Activated CD8-positive, alpha-beta T cell treated with anti-CD3 and anti-CD28 coated beads for 36 hours (primary cell): ENCODE results near the gene WHRN. TPM values are rescaled to one million over a fixed set of nuclear protein-coding genes. Genes with fewer than 3 reads are reported as not detected.

ENCODE experiments used
- ATAC-seq: fragments of 200-7000 bp; cut with Tn5 transposase; one replicate; pipeline ENCODE4 v1.10.0; 2021; ENCODE audit warnings: mild to moderate bottlenecking, moderate library complexity
- CTCF ChIA-PET: fragments of 350-600 bp; sonication (Branson Sonifier 250); formaldehyde crosslinking; loops from one replicate; lab custom pipeline; 2021; ENCODE audit warnings: antibody characterized with exemption; lab: Charles Lee
- POLR2A ChIA-PET: fragments of 350-600 bp; sonication (Branson Sonifier 250); formaldehyde crosslinking; loops from one replicate; lab custom pipeline; 2021; ENCODE audit warnings: antibody characterized with exemption; lab: Charles Lee
- DNase-seq: peaks from one replicate; pipeline ENCODE4 v3.0.0-alpha.2; 2020
- H3K27ac Mint-ChIP-seq: one replicate; pipeline ENCODE4 v1.8.0; 2021; ENCODE audit warnings: mild to moderate bottlenecking, mixed read lengths
- H3K27me3 Mint-ChIP-seq: one replicate; pipeline ENCODE4 v1.8.0; 2021; ENCODE audit warnings: mixed read lengths
- H3K36me3 Mint-ChIP-seq: one replicate; pipeline ENCODE4 v1.8.0; 2021; ENCODE audit warnings: low read depth, mixed read lengths
- H3K4me1 Mint-ChIP-seq: one replicate; pipeline ENCODE4 v1.8.0; 2021; ENCODE audit warnings: low read depth, mixed read lengths
- H3K4me3 Mint-ChIP-seq: one replicate; pipeline ENCODE4 v1.8.0; 2021; ENCODE audit warnings: mild to moderate bottlenecking, moderate library complexity, mixed read lengths
- H3K9me3 Mint-ChIP-seq: one replicate; pipeline ENCODE4 v1.8.0; 2021; ENCODE audit warnings: mixed read lengths
- intact Hi-C: fragments of 100-400 bp; cut with micrococcal nuclease; formaldehyde crosslinking; loops from one replicate; pipeline ENCODE4 v1.10.0; 2022
- total RNA-seq, 2 experiments: library from RNA; stranded (reverse); gene quantifications; one replicate each; pipeline ENCODE4 v1.2.3, GENCODE V29; 2021
- TF ChIP-seq, protein P1 (sequence below): fragments of 200-600 bp; IDR thresholded peaks from one replicate; pipeline ENCODE4 v1.8.0; 2022; ENCODE audit warnings: antibody characterized with exemption, mild to moderate bottlenecking

WHRN gene
- total RNA-seq, 2 experiments from 2014 or later, result 12.6 to 14.9 TPM

DNA sequence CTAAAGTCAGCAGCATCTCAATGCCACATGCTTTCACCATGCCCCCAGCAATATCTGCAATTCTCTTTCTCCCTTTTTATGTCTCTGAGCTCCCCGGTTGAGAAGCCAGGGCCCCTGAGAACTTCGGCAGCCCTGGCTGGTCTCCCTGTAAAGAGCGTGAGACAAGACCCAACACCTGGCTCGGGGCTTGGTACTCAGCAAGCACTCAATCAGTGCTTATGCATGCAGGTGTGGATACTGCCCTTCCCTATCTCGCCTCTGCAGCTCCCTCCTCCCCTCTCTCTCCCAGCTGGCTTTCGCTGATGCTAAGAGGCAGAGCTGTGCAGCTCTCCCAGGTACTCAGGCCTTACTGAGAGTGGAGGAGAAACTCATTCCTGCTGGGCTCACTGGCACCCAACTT is 75.8 kb downstream of the WHRN start:
- no peak for ATAC-seq
- ChIA-PET POLR2A (interaction anchor here (1.4 kb wide), 1 partner anchor 74 kb away, joined by 3 read pairs; no protein-coding TSS in a partner anchor), CTCF (interaction anchor here (0.8 to 2.3 kb wide), 4 partner anchors 10 to 224 kb away, joined by 3 to 10 read pairs (median 4); no protein-coding TSS in a partner anchor)
- Mint-ChIP-seq H3K4me3 (no peak overlapping the region), H3K4me1 (peaks cover 4% of the 10 kb centered on the region), H3K36me3 (no peaks in the 10 kb centered on the region), H3K9me3 (no peaks in the 10 kb centered on the region), H3K27me3 (no peaks in the 10 kb centered on the region), H3K27ac (no peak overlapping the region)
- intact Hi-C loops, result no loop called here
- TF ChIP-seq, protein P1, sequence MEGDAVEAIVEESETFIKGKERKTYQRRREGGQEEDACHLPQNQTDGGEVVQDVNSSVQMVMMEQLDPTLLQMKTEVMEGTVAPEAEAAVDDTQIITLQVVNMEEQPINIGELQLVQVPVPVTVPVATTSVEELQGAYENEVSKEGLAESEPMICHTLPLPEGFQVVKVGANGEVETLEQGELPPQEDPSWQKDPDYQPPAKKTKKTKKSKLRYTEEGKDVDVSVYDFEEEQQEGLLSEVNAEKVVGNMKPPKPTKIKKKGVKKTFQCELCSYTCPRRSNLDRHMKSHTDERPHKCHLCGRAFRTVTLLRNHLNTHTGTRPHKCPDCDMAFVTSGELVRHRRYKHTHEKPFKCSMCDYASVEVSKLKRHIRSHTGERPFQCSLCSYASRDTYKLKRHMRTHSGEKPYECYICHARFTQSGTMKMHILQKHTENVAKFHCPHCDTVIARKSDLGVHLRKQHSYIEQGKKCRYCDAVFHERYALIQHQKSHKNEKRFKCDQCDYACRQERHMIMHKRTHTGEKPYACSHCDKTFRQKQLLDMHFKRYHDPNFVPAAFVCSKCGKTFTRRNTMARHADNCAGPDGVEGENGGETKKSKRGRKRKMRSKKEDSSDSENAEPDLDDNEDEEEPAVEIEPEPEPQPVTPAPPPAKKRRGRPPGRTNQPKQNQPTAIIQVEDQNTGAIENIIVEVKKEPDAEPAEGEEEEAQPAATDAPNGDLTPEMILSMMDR, result no peak
- DNase-seq, result no peak

DNA sequence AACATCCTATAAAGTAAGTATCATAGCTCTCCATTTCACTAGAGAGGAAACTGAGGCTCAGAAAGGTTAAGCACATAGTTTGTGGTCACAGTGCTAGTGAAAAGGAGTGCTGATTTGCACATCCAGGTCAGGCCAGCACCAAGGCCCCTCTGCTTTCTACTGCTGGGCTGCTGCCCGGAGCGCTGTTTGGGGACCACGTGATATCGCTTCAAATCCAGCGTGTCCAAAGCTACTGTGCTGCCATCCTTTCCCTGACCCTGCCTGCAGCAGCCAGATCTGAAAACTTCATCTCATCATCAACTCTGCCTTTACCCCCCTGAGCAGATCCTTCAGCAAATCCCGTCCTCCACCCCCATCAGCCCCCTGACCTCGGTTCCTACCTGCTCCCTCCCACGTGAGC is 76.8 kb downstream of the WHRN start:
- Mint-ChIP-seq H3K27ac (no peak overlapping the region), H3K4me1 (no peaks in the 10 kb centered on the region), H3K9me3 (no peaks in the 10 kb centered on the region), H3K36me3 (no peaks in the 10 kb centered on the region), H3K27me3 (no peaks in the 10 kb centered on the region), H3K4me3 (no peak overlapping the region)
- TF ChIP-seq, protein P1, result no peak
- ChIA-PET POLR2A (no interaction called here), CTCF (interaction anchor here (0.8 to 2.3 kb wide), 5 partner anchors 9 to 225 kb away, joined by 3 to 10 read pairs (median 4); no protein-coding TSS in a partner anchor)
- ATAC-seq (no peak), DNase-seq (no peak)
- intact Hi-C loops, result no loop called here

DNA sequence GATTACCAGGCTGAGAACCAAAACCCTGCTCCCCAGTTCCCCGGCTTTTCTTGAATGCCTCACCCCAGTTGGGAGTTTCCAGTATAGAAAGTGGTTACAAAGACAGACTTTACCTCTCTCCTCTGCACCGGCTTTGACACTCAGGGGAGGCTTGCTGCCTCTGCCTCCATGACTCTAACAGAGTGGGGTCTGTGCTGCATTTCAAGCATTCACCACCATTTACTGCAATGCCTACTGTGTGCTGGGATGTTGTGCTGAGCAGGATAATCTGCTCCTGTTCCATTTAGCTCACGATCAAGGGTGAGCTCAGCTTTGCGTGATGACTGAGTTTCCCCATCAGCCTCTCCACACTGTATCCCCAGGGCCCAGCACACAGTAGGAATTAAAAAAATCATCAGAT is 77.6 kb downstream of the WHRN start:
- ChIA-PET POLR2A (no interaction called here), CTCF (interaction anchor here (0.8 to 2.3 kb wide), 3 partner anchors 22 to 226 kb away, joined by 3 to 10 read pairs (median 4); no protein-coding TSS in a partner anchor)
- no peaks in the 10 kb centered on the region for H3K27me3 Mint-ChIP-seq

DNA sequence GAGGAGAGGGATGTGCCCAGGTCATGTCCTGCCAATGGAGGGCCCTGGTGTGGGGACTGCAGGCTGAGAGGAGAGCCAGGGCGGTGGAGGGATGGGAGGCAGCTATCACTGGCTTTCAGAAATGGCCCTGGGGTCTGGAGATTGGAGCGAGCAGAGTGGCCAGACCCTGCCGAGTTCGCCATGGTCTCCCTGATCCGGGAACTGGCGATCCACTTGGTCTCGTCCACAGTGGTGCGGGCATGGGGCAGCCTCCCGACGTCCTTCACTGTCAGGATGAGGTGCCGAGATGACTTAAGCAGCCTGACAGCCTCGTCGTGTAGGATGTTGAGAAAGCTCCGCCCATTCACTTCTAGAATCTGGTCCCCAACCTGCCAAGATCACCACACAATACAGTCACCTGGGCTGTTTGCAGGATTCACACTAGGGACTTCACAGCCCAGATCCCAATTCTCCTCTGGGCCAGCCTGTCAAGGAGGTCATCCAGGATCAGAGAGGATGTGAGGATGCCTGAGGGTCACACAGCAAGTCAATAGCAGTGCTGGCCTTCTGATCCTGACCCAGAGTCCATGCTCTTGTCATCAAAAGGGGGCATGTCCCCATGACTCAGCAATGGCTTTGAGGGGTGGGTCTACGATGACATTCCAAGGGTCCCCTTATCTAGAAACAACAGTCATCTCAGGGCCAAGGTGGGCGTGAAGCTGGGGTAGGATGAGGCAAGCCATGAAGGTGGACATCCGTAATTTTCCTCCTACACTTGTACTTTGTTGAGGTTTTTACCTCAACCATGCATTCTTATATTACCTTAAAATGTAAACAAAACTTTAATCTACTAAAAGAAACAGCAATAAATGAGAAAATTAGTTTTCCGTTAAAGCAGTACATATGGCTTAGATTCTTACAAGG is 79.0 kb downstream of the WHRN start:
- H3K9me3 Mint-ChIP-seq, result no peaks in the 10 kb centered on the region
- no peak overlapping the region for H3K27ac Mint-ChIP-seq
- ATAC-seq, result no peak
- H3K27me3 Mint-ChIP-seq, result no peaks in the 10 kb centered on the region
- H3K4me3 Mint-ChIP-seq, result no peak overlapping the region
- no peak for DNase-seq
- CTCF ChIA-PET, result interaction anchor here (0.9 to 1.0 kb wide), 2 partner anchors 21 kb away, joined by 4 read pairs; no protein-coding TSS in a partner anchor
- no peaks in the 10 kb centered on the region for H3K36me3 Mint-ChIP-seq
- intact Hi-C loops, result no loop called here
- TF ChIP-seq, protein P1, result no peak
- POLR2A ChIA-PET, result no interaction called here
- no peaks in the 10 kb centered on the region for H3K4me1 Mint-ChIP-seq

More for the DNA sequence above, 77.6 kb downstream of the WHRN start:
- DNase-seq, result no peak
- Mint-ChIP-seq H3K9me3 (no peaks in the 10 kb centered on the region), H3K27ac (no peak overlapping the region), H3K4me3 (no peak overlapping the region), H3K4me1 (no peaks in the 10 kb centered on the region), H3K36me3 (no peaks in the 10 kb centered on the region)
- intact Hi-C loops, result no loop called here
- no peak for ATAC-seq
- TF ChIP-seq, protein P1, result no peak

DNA sequence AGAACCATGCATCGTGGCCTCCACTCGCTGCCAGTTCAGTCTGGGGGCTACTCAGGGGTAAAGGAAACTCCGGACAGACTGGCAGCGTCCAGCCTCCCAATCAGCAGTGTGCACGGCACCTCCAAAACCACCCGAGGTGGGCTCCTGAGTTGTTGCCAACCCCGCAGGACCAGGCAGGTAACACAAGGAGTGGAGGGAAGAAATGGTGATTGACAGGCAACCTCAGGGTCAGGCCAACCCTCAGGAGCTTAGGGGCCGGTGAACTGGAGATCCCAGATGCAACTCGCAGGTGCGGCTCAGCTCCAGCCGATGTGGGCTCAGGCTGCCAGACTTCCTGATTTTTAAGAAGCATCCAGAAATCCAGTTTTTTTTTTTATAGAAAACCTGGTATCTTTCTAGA is 80.1 kb downstream of the WHRN start:
- Mint-ChIP-seq H3K27me3 (no peaks in the 10 kb centered on the region), H3K4me3 (no peak overlapping the region), H3K36me3 (no peaks in the 10 kb centered on the region), H3K9me3 (no peaks in the 10 kb centered on the region), H3K4me1 (no peaks in the 10 kb centered on the region), H3K27ac (no peak overlapping the region)
- TF ChIP-seq, protein P1, result no peak
- no peak for DNase-seq
- no peak for ATAC-seq
- CTCF ChIA-PET, result interaction anchor here (0.9 kb wide), 2 partner anchors 20 to 228 kb away, joined by 3 to 4 read pairs; no protein-coding TSS in a partner anchor
- intact Hi-C loops, result no loop called here
- POLR2A ChIA-PET, result no interaction called here
